DMS53 treated with DMSO at 0.1 percent for 48 hours (cell line): ENCODE results near the gene DLG4.
"Not testable (repeated sequence)": the region's sequence is repeated elsewhere in the genome, so short reads cannot be mapped to it uniquely, and the experiment has no call there.

Experiments
- DNase-seq: peaks from one replicate; lab custom pipeline; 2025; ENCODE audit not compliant: unreplicated experiment; lab: John Stamatoyannopoulos, UW

Gene DLG4

GRCh38 chr17:7190276-7190917, 29.2 kb downstream of the DLG4 start:
- DNase-seq = no peak

- no peak for DNase-seq
Observed at GRCh38 chr17:7186241-7186640, 33.4 kb downstream of the DLG4 start.

GRCh38 chr17:7184647-7185046, 35.0 kb downstream of the DLG4 start:
- DNase-seq = no peak

- peak; percentile 86 for DNase-seq
Observed at GRCh38 chr17:7184091-7184488, 35.5 kb downstream of the DLG4 start.

- peak; percentile 61 for DNase-seq
Observed at GRCh38 chr17:7183433-7184090, 36.1 kb downstream of the DLG4 start.

- not testable (repeated sequence) for DNase-seq
Observed at GRCh38 chr17:7182101-7182500, 37.5 kb downstream of the DLG4 start.

GRCh38 chr17:7179317-7180254, 40.0 kb downstream of the DLG4 start, which contains the start of gene ASGR1:
Gene ASGR1 (minus strand): TSS chr17:7179370. CDS start chr17:7178563, 807 bp downstream.
- DNase-seq = no peak

- DNase-seq = no peak
Observed at GRCh38 chr17:7178973-7179316, 40.7 kb downstream of the DLG4 start.

GRCh38 chr17:7177954-7178477, 41.6 kb downstream of the DLG4 start:
- peak; percentile 77 for DNase-seq

GRCh38 chr17:7177191-7177953, 42.3 kb downstream of the DLG4 start:
- peak; percentile 66 for DNase-seq

GRCh38 chr17:7176841-7177190, 42.8 kb downstream of the DLG4 start:
- no peak for DNase-seq

- DNase-seq = no peak
Observed at GRCh38 chr17:7176107-7176840, 43.4 kb downstream of the DLG4 start.

GRCh38 chr17:7175330-7175733, 44.3 kb downstream of the DLG4 start:
- no peak for DNase-seq

GRCh38 chr17:7174603-7175326, 44.9 kb downstream of the DLG4 start:
- DNase-seq = no peak

GRCh38 chr17:7173687-7174602, 45.7 kb downstream of the DLG4 start:
- DNase-seq = no peak

GRCh38 chr17:7172522-7173191, 47.0 kb downstream of the DLG4 start:
- not testable (repeated sequence) for DNase-seq

GRCh38 chr17:7169565-7169908, 50.1 kb downstream of the DLG4 start:
- DNase-seq = not testable (repeated sequence)
